Measurements from ENCODE around the gene LRIG3.

DNA sequence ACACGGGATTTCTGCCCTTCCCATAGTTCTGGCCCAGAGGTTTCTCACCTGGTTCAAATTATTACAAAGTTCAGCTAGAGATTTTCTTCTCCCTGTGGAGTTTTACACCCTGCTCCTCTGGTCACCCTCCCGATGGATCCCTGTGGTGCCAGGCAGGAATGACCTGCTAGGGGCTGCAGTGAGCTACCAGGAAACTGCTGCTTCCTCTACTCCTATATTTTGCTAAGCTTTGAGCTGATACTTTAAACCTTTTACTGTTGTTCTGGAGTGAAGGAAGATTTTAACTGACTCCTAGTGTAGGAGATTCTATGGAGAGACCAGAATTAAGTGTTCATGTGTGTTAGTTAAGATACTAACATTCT is 30.4 kb upstream of the LRIG3 start:
- TF ChIP-seq, protein P1, sequence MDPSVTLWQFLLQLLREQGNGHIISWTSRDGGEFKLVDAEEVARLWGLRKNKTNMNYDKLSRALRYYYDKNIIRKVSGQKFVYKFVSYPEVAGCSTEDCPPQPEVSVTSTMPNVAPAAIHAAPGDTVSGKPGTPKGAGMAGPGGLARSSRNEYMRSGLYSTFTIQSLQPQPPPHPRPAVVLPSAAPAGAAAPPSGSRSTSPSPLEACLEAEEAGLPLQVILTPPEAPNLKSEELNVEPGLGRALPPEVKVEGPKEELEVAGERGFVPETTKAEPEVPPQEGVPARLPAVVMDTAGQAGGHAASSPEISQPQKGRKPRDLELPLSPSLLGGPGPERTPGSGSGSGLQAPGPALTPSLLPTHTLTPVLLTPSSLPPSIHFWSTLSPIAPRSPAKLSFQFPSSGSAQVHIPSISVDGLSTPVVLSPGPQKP (IDR thresholded peaks at IDR 0.05; ENCODE audit: borderline replicate concordance, low read depth, low read length) = no peak
- TF ChIP-seq, protein P2, sequence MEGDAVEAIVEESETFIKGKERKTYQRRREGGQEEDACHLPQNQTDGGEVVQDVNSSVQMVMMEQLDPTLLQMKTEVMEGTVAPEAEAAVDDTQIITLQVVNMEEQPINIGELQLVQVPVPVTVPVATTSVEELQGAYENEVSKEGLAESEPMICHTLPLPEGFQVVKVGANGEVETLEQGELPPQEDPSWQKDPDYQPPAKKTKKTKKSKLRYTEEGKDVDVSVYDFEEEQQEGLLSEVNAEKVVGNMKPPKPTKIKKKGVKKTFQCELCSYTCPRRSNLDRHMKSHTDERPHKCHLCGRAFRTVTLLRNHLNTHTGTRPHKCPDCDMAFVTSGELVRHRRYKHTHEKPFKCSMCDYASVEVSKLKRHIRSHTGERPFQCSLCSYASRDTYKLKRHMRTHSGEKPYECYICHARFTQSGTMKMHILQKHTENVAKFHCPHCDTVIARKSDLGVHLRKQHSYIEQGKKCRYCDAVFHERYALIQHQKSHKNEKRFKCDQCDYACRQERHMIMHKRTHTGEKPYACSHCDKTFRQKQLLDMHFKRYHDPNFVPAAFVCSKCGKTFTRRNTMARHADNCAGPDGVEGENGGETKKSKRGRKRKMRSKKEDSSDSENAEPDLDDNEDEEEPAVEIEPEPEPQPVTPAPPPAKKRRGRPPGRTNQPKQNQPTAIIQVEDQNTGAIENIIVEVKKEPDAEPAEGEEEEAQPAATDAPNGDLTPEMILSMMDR (conservative IDR thresholded peaks at IDR 0.05; ENCODE audit: low read depth, low read length) = no peak
- TF ChIP-seq CEBPB (IDR thresholded peaks at IDR 0.05; ENCODE audit: low read depth, low read length) (no peak), MXI1 (IDR thresholded peaks at IDR 0.05; ENCODE audit: borderline replicate concordance, low read depth, low read length) (no peak), POLR2A (IDR thresholded peaks at IDR 0.05; ENCODE audit: low read depth, low read length) (no peak), FOS (IDR thresholded peaks at IDR 0.05; ENCODE audit: low read depth, low read length) (no peak), MAZ (IDR thresholded peaks at IDR 0.05; ENCODE audit: borderline replicate concordance, low read depth, low read length) (no peak), SMC3 (IDR thresholded peaks at IDR 0.05; ENCODE audit: low read depth, low read length) (no peak), RFX5 (IDR thresholded peaks at IDR 0.05; ENCODE audit: low read depth, low read length) (no peak), RAD21 (IDR thresholded peaks at IDR 0.05; ENCODE audit: low read length) (no peak), RCOR1 (IDR thresholded peaks at IDR 0.05; ENCODE audit: insufficient replicate concordance, low read length) (no peak), CHD1 (IDR thresholded peaks at IDR 0.05; ENCODE audit: low read depth, low read length) (no peak), MAFK (IDR thresholded peaks at IDR 0.05; ENCODE audit: low read depth, low read length) (no peak)
- TF ChIP-seq, protein P3, sequence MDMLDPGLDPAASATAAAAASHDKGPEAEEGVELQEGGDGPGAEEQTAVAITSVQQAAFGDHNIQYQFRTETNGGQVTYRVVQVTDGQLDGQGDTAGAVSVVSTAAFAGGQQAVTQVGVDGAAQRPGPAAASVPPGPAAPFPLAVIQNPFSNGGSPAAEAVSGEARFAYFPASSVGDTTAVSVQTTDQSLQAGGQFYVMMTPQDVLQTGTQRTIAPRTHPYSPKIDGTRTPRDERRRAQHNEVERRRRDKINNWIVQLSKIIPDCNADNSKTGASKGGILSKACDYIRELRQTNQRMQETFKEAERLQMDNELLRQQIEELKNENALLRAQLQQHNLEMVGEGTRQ (IDR thresholded peaks at IDR 0.05; ENCODE audit: low read depth, low read length) = no peak
